Inflammatory macrophage (primary cell): ENCODE data around the gene SEPTIN1.
"Not testable (repeated sequence)": the region's sequence is repeated elsewhere in the genome, so short reads cannot be mapped to it uniquely, and the experiment has no call there.

Experiments used
- DNase-seq, 2 donors: peaks; one replicate each; pipeline ENCODE4 v3.0.0-alpha.2; 2020 to 2022

Gene SEPTIN1

GRCh38 chr16:30399435-30400186, 17.2 kb upstream of the SEPTIN1 start:
- no peak for DNase-seq

- DNase-seq = no peak
These were observed 16.5 kb upstream of the SEPTIN1 start for GRCh38 chr16:30398661-30399434.

DNA sequence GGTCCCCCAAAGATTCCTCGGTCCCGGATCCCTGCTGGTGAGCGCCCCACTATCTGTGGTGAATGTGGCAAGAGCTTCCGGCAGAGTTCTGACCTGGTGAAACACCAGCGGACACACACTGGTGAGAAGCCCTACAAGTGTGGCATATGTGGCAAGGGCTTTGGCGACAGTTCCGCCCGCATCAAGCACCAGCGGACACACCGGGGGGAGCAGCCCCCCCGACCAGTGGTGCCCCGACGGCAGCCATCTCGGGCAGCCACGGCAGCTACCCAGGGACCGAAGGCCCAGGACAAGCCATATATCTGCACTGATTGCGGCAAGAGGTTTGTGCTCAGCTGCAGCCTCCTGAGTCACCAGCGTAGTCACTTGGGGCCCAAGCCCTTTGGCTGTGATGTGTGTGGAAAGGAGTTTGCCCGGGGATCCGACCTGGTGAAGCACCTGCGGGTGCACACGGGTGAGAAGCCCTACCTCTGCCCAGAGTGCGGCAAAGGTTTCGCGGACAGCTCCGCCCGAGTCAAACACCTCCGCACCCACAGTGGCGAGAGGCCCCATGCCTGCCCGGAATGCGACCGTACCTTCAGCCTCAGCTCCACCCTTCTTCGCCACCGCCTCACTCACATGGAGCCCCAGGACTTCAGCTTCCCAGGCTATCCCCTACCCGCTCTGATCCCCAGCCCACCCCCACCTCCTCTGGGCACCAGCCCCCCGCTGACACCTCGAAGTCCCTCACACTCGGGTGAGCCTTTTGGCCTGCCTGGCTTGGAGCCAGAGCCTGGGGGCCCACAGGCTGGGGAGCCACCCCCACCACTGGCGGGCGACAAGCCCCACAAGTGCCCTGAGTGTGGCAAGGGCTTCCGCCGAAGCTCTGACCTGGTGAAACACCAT, 15.7 kb upstream of the SEPTIN1 start:
- DNase-seq = no peak

DNA sequence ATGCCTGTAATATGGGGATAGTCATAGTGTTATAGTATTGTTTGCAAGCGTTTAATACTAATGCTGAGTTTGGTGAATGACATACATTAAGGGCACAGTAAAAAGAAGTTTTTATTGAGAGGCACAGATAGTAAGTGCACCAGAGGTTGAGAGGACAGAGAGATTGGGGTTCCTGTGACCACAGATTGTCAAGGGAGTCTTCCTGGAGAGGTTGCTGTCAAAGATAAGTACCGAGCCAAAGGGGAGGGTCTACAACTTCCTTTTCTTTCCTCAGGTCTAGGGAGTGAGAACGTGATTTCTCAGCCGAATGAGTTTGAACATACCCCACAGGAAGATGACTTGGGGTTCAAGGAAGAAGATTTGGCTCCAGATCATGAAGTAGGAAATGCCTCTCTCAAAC, 14.7 kb upstream of the SEPTIN1 start:
- DNase-seq = no peak

DNA sequence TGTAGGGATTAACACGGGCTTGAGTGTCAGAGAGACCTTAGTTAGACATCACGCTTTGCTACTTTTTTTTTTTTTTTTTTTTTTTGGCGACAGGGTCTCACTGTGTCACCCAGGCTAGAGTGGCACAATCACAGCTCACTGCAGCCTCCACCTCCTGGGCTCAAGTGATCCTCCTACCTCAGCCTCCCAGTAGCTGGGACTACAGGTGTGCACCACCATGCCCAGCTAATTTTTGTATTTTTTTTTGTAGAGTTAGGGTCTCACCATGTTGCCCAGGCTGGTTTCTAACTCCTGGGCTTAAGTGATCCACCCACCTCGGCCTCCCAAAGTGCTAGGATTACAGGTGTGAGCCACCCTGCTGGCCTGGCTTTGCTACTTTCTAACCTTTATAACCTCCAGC, 14.3 kb upstream of the SEPTIN1 start:
- DNase-seq = not testable (repeated sequence)

- no peak for DNase-seq
These were observed 13.7 kb upstream of the SEPTIN1 start for GRCh38 chr16:30395992-30396585.

DNA sequence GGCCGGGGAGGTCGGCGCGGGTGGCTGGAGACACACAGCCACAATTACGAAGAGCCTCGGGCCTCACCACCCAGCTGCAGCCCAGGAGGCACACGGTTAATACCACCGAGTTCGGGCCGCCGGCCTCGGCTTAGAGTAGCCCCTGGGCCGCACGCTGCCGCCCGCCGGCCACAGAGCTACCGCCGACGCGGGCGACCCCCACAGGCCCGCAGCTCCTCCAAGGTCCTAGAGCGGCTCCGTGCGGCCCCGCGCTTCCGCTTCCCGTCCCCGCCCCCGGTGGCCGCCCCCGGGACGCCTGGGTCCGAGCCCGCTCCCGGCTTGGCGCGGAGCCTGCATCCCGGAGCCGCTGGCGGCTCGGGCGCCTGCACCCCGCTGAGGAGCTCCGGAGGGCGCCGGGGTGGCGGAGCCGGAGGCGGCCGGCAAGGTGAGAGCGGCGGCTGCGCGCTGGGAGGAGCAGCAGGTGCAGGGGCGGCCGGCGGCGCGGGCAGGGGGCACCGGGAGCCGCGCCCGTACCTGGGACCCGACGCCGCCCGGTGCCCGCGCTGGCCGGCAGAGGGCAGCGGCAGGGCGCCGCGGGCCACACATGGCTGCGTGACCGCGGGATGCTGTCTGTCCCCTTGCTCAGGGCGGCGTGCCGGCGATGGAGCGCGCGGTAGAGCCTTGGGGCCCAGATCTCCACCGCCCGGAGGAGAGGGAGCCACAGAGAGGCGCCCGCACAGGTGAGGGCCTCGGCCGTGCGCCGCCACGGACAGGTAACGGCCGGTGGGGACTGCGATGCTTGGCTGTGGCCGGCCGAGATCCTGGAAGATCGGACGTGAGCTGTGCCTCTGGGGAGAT, 13.0 kb upstream of the SEPTIN1 start, which contains the start of gene ZNF48:
TSS of gene ZNF48 (plus strand) at position 266 of the 837 bp plus-strand sequence. CDS start at position 641, 375 bp downstream.
- DNase-seq = peak; percentile 56 to 68

DNA sequence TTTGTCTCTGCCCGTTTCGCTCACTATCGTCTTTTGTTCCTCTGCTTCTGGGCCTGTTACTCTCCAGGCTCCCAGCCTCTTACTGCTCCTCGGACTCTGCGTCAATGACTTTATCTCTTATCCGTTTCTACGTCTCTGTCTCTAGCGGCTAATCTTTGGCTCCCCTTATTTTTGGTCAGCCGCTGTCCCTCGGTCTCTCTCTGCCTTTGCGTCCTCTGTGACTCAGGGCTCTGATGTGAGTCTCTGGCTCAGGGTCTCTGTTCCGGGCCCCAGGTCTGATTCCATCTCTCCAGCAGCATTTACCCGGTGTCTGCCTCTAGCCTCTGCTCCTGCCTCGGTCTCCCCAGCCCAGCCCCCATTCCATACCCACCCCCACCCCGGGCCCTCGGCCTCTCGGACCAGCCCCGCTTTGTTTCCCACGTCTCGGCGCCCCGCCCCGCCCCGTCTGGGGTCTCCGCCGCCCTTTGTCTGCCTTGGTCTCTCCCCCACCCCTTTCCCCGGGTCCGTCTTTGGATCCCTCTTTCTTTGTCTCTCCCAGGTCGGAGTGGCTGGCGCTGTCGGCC, 12.3 kb upstream of the SEPTIN1 start:
- no peak for DNase-seq

GRCh38 chr16:30383521-30383920, 1.2 kb upstream of the SEPTIN1 start:
- DNase-seq = no peak

DNA sequence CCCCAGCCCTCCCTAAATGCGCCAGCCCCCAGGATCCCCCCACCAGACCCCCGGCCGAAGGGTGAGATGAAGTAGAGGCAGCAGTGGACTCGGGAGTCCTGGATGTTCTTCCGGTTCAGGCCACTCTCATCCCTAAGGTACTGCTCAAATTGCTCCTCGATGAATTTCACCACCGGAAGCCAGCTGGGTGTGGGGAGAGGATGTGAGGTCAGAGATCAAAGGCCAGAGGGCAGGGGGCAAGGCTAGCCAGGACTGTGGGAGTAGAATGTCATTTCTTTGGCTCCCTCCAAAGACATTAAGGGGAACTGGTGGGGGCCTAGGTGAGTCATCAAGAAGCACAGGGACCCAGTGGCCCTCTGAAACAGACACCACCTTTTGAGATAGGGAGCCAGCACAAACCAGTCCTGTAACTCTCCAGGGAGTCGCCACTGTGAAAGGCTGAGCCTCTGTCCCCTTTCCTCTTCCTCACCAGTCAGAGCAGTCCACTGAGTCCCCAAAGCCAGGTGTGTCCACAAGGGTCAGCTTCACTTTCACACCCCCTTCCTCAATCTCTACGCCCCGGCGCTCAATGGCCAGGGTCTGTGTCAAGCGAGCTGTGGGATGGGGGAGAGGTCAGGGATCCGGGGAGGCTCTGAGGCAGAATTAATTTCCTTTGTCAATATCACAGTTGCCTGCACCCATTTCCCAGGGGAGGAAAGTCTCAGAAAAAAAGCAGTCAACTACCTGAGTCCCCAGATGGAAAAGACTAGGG, 895 bp downstream of the SEPTIN1 start:
- no peak for DNase-seq

DNA sequence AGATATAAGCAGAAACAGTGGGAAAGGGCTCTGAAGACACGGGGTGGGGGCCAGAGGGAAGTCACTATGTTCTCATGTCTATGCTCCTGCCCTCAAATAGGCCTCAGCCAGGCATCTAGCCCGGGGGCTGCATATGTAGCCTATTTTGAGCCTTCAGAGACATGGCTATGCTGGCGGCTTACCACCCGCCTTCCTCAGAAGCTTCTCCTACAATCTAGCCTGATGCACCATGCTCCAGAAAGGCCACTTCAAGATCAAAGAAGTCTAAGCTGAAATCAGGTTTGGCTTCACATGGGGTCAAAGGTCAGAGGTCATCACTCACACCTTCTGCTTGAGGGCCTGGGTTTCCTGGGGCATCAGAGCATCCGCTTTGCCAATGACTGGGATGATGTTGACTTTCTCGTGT, 1.6 kb downstream of the SEPTIN1 start:
- no peak for DNase-seq

- DNase-seq = no peak
These were observed 2.1 kb downstream of the SEPTIN1 start for GRCh38 chr16:30380072-30380802.

- no peak for DNase-seq
These were observed 3.1 kb downstream of the SEPTIN1 start for GRCh38 chr16:30379158-30379783.

DNA sequence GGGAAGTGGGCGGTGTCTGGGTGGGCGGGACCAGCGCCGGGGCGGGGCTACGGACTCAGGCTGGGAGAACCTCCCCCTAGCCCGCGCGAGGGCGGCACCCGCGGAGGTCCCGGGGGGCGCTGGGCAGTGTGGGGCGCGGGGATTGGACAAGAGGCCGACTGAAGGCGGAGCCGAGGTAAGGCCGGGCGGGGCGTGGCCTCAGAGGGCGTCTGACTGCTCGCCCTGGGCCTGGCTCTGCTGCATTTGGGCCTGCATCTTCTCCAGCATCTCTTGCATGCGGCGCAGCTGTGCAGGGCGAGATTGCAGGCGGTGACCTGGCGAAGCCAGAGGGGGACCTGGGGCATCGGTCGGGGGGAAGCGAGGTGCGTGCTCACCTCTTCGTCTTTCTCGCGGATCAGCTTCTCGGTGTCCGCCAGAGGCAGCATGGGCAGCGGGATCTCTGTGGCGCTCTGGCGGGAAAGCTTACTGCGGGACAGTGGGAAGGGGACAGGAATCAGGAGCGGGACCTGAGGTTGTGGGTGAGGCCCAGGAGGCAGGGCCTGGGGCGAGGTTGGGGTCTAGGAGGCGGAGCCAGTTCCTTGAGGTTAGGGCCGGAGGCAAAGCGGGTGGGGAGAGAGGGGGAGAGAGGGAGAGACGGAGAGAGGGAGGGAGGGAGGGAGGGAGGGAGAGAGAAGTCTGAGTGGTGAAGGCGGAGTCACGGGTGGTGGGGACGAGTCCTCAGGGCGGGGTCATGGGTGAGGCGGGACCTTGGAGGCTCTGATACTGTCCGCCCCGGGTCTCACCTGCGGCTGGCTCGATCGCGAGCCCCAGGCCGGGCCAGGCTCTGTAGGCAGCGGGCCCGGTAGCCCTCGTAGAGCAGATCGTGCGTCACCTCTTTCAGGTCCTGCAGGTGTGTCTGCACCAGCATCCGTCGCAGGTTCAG, 3.9 kb downstream of the SEPTIN1 start:
- peak; percentile 98 for DNase-seq

GRCh38 chr16:30377812-30378235, 4.5 kb downstream of the SEPTIN1 start:
- peak in 1 of 2 donors; percentile 70 for DNase-seq

DNA sequence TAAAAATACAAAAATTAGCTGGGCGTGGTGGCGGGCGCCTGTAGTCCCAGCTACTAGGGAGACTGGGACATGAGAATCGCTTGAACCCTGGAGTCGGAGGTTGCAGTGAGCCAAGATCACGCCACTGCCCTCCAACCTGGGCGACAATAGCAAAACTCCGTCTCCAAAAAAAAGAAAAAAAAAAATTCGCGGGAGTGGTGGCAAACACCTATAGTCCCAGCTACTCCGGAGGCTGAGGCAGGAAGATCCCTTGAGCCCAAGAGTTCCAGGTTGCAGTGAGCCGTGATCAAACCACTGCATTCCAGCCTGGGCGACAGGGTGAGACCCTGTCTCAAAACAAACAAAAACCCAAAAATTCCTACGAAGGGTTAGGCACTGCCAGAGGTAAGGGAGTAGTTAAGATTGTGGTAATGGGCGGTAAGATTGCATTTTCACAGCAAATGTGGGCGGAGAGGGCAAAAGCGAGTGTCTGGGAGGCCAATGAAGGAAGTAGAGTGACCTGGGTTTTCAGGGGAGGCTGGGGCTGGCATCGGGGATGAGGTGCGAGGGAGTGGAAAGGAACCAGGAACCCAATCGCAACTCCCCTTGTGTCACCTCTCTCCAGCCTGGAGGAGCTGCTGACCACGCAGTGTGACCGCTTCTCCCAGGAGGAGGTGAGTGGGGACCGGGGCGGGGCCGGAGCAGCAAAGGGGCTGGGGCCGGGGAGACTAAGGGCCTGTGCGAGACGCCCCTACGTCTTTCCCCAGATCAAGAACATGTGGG, 5.1 kb downstream of the SEPTIN1 start:
- peak in 1 of 2 donors; percentile 80 for DNase-seq

- no peak for DNase-seq
These were observed 5.9 kb downstream of the SEPTIN1 start for GRCh38 chr16:30376461-30376902.
